HG03196 (cell line): ENCODE data around the gene AMIGO1.

Experiments
- ATAC-seq: cut with Tn5 transposase; IDR thresholded peaks from one replicate; pipeline ENCODE4 v1.9.1; 2021; ENCODE audit not compliant: unreplicated experiment

The AMIGO1 gene

GRCh38 chr1:109457819-109458218, 51.7 kb downstream of the AMIGO1 start:
- ATAC-seq: no peak

- ATAC-seq: no peak
Measured at GRCh38 chr1:109454497-109455133, 54.9 kb downstream of the AMIGO1 start.
